Measurements from ENCODE around the gene NQO2.
A peak's percentile ranks its signal among the peaks of the same experiment; 100 is the strongest.

- TF ChIP-seq CTCF (IDR thresholded peaks at IDR 0.05): no peak
- TF ChIP-seq POLR2A (IDR thresholded peaks at IDR 0.05): peak; percentile 41
- TF ChIP-seq EP300 (IDR thresholded peaks at IDR 0.05): no peak
Observed at GRCh38 chr6:3023663-3024483, 24.2 kb downstream of the NQO2 start.

Measured in ovary (tissue), 3 donors.